SK-N-SH (cell line): ENCODE results near the gene TRMT112. TPM values are rescaled to one million over a fixed set of nuclear protein-coding genes. Genes with fewer than 3 reads are reported as not detected.

ENCODE experiments used
- CTCF ChIA-PET: fragments of 300-600, 350-600 bp; formaldehyde crosslinking; extraction: SDS; loops from one replicate; lab custom pipeline; 2021; lab: Yijun Ruan, JAX
- POLR2A ChIA-PET: fragments of 350-600 bp; sonication (Branson Sonifier 250); formaldehyde crosslinking; extraction: SDS; loops from one replicate; lab custom pipeline; 2020; ENCODE audit warnings: antibody characterized with exemption, inconsistent platforms; lab: Yijun Ruan, JAX
- DNase-seq: peaks from one replicate; pipeline ENCODE4 v3.0.0; 2012
- H2AFZ ChIP-seq: fragments of 200-600 bp; sonication (generic); 2 replicates; pipeline ENCODE4 v1.8.1; 2016; ENCODE audit warnings: antibody characterized with exemption, mild to moderate bottlenecking, low read depth
- H3F3A ChIP-seq: fragments of 200-600 bp; sonication (generic); replicated peaks from 2 replicates; pipeline ENCODE3; 2016; ENCODE audit warnings: antibody characterized with exemption, mild to moderate bottlenecking; ENCODE audit not compliant: insufficient read depth
- H3K27ac ChIP-seq, 2 experiments: fragments of 200-500 bp in 1 of 2; fragments of 200-600 bp in 1 of 2; sonication (Bioruptor generic) in 1 of 2; sonication (generic), shearing (Covaris generic) in 1 of 2; 2 replicates each; pipeline versions ENCODE4 v1.5.1 to v1.6.1; 2014 to 2016; ENCODE audit warnings: low read depth in 2 of 2, inconsistent platforms in 1 of 2, low read length in 1 of 2, mild to moderate bottlenecking in 1 of 2, mixed read lengths in 1 of 2
- H3K27me3 ChIP-seq: fragments of 200-600 bp; sonication (generic), shearing (Covaris generic); 2 replicates; pipeline ENCODE4 v1.6.1; 2016; ENCODE audit warnings: mixed run types; ENCODE audit not compliant: insufficient read depth
- H3K36me3 ChIP-seq, 2 experiments: fragments of 200-500 bp in 1 of 2; fragments of 200-600 bp in 1 of 2; sonication (Bioruptor generic) in 1 of 2; sonication (generic) in 1 of 2; replicated peaks in 1 of 2; 2 replicates each; pipeline versions ENCODE3 to v1.5.1; 2014 to 2016; ENCODE audit warnings: low read length in 1 of 2, mild to moderate bottlenecking in 1 of 2; ENCODE audit not compliant: insufficient read depth in 2 of 2, control insufficient read depth in 1 of 2
- H3K4me1 ChIP-seq, 2 experiments: fragments of 200-500 bp in 1 of 2; fragments of 200-600 bp in 1 of 2; sonication (Bioruptor generic) in 1 of 2; sonication (generic), shearing (Covaris generic) in 1 of 2; 2 replicates each; pipeline versions ENCODE4 v1.5.1 to v1.6.1; 2014 to 2016; ENCODE audit warnings: low read depth in 1 of 2, low read length in 1 of 2, mixed run types in 1 of 2; ENCODE audit not compliant: insufficient read depth in 2 of 2, control insufficient read depth in 1 of 2
- H3K4me2 ChIP-seq: fragments of 200-600 bp; sonication (generic), shearing (Covaris generic); 2 replicates; pipeline ENCODE4 v1.6.1; 2017; ENCODE audit warnings: mixed run types
- H3K4me3 ChIP-seq, 2 experiments: fragments of 200-500 bp in 1 of 2; fragments of 200-600 bp in 1 of 2; sonication (Bioruptor generic) in 1 of 2; sonication (generic), shearing (Covaris generic) in 1 of 2; 2 replicates each; pipeline versions ENCODE4 v1.5.1 to v1.8.1; 2014 to 2016; ENCODE audit warnings: low read depth in 2 of 2, inconsistent platforms in 1 of 2, low read length in 1 of 2, mild to moderate bottlenecking in 1 of 2, mixed read lengths in 1 of 2, moderate library complexity in 1 of 2
- H3K79me2 ChIP-seq: fragments of 200-600 bp; sonication (generic); 2 replicates; pipeline ENCODE4 v1.8.1; 2017; ENCODE audit warnings: mild to moderate bottlenecking; ENCODE audit not compliant: insufficient read depth
- H3K9ac ChIP-seq: fragments of 200-600 bp; sonication (generic); 2 replicates; pipeline ENCODE4 v1.6.1; 2017; ENCODE audit warnings: mixed run types
- H3K9me2 ChIP-seq: fragments of 200-600 bp; sonication (generic); 2 replicates; pipeline ENCODE4 v1.6.1; 2017; ENCODE audit warnings: mixed run types
- H3K9me3 ChIP-seq: fragments of 200-600 bp; sonication (generic); 2 replicates; pipeline ENCODE4 v1.6.1; 2017; ENCODE audit warnings: mixed run types, mild to moderate bottlenecking, moderate library complexity
- H4K20me1 ChIP-seq: fragments of 200-600 bp; sonication (generic); 2 replicates; pipeline ENCODE4 v1.6.1; 2017; ENCODE audit warnings: mild to moderate bottlenecking, mixed run types; ENCODE audit not compliant: insufficient read depth
- ELF1 ChIP-seq: IDR thresholded peaks from 2 replicates; pipeline ENCODE4 v1.4.0; 2012
- EP300 ChIP-seq, 2 experiments: IDR thresholded peaks; 2 replicates each; pipeline versions ENCODE4 v1.4.0 to v1.6.1; 2012; ENCODE audit warnings: borderline replicate concordance in 1 of 2, low read depth in 1 of 2, low read length in 1 of 2
- EZH2phosphoT487 ChIP-seq: fragments of 200-600 bp; sonication (generic); IDR thresholded peaks from 2 replicates; pipeline ENCODE4 v1.6.1; 2017; ENCODE audit warnings: low read depth, mixed run types, mild to moderate bottlenecking, antibody characterized with exemption, moderate library complexity, borderline replicate concordance
- FOSL2 ChIP-seq: IDR thresholded peaks from 2 replicates; pipeline ENCODE4 v1.4.0; 2012; ENCODE audit warnings: low read depth, mild to moderate bottlenecking, moderate library complexity, borderline replicate concordance
- FOXM1 ChIP-seq: IDR thresholded peaks from 2 replicates; pipeline ENCODE4 v1.4.0; 2012; ENCODE audit warnings: low read depth, mild to moderate bottlenecking
- GATA2 ChIP-seq: sonication (generic); formaldehyde crosslinking; IDR thresholded peaks from 2 replicates; pipeline ENCODE4 v1.5.0; 2020; ENCODE audit warnings: mild to moderate bottlenecking, missing genetic modification reagents
- JUND ChIP-seq: IDR thresholded peaks from 2 replicates; pipeline ENCODE4 v1.4.0; 2012
- MAX ChIP-seq: IDR thresholded peaks from 2 replicates; pipeline ENCODE4 v1.4.0; 2012; ENCODE audit warnings: low read depth
- PBX3 ChIP-seq: IDR thresholded peaks from 2 replicates; pipeline ENCODE4; 2012
- RAD21 ChIP-seq: IDR thresholded peaks from 2 replicates; pipeline ENCODE4 v1.6.1; 2012; ENCODE audit warnings: mild to moderate bottlenecking, low read length
- RXRA ChIP-seq: IDR thresholded peaks from 2 replicates; pipeline ENCODE4 v1.4.0; 2012; ENCODE audit warnings: low read depth, mild to moderate bottlenecking, borderline replicate concordance
- SMC3 ChIP-seq: IDR thresholded peaks from 2 replicates; pipeline ENCODE4 v1.6.1; 2012; ENCODE audit warnings: low read depth, low read length, improper control_type of control experiment
- TCF12 ChIP-seq: IDR thresholded peaks from 2 replicates; pipeline ENCODE4 v1.4.0; 2012
- USF1 ChIP-seq: IDR thresholded peaks from 2 replicates; pipeline ENCODE4 v1.4.0; 2012; ENCODE audit warnings: low read depth, borderline replicate concordance
- USF2 ChIP-seq: fragments of 150-350 bp; IDR thresholded peaks from 2 replicates; pipeline ENCODE4 v1.6.1; 2017; ENCODE audit warnings: antibody characterized with exemption, low read length, low read depth, borderline replicate concordance
- YY1 ChIP-seq: IDR thresholded peaks from 2 replicates; pipeline ENCODE4 v1.4.0; 2012; ENCODE audit warnings: low read depth, mild to moderate bottlenecking
- ZBTB33 ChIP-seq: IDR thresholded peaks from 2 replicates; pipeline ENCODE4 v1.4.0; 2012; ENCODE audit warnings: low read depth, borderline replicate concordance
- WGBS: methylation state at CpG from one replicate; pipeline ENCODE4 v1.1.6; 2017; ENCODE audit warnings: low lambda C conversion rate; 5-methylcytosine and 5-hydroxymethylcytosine counted together
- polyA plus RNA-seq, 3 experiments: library from polyadenylated mRNA; depleted of rRNA; stranded (reverse); fragments of >200 nt; gene quantifications; 2 replicates each; pipeline ENCODE4 v1.2.3, GENCODE V29; 2012

The TRMT112 gene
- polyA plus RNA-seq, 1 of the 3 experiments (the other 2 are of a cell fraction), result 699 TPM

GRCh38 chr11:64295760-64296159 is 21.6 kb downstream of the TRMT112 start:
- H2AFZ ChIP-seq, result no peak overlapping the region
- no peaks in the 10 kb centered on the region for H3K9me3 ChIP-seq
- no peak overlapping the region for H3K4me3 ChIP-seq
- 88% methylated on average over 3 of the region's 4 CpGs for WGBS
- H4K20me1 ChIP-seq, result no peaks in the 10 kb centered on the region
- H3K79me2 ChIP-seq, result no peaks in the 10 kb centered on the region
- TF ChIP-seq ELF1 (no peak), GATA2 (CRISPR knock-in tag) (no peak), USF2 (no peak), FOSL2 (no peak), RAD21 (no peak), EZH2phosphoT487 (no peak), EP300 (IDR thresholded peaks at IDR 0.05; ENCODE audit: borderline replicate concordance in 1 of 2, low read depth in 1 of 2, low read length in 1 of 2) (no peak), YY1 (no peak), RXRA (no peak)
- no peak overlapping the region for H3K4me2 ChIP-seq
- peaks cover 0 to 9% of the 10 kb centered on the region in 2 experiments; a peak in 1 of 4 replicates for H3K4me1 ChIP-seq
- H3K9ac ChIP-seq, result no peak overlapping the region
- no peak for DNase-seq
- H3K27ac ChIP-seq, result no peak overlapping the region
- H3K27me3 ChIP-seq, result peaks cover 18% of the 10 kb centered on the region
- no peaks in the 10 kb centered on the region for H3K9me2 ChIP-seq
- no peaks in the 10 kb centered on the region for H3K36me3 ChIP-seq
- H3F3A ChIP-seq, result peaks cover under 1% of the 10 kb centered on the region
- ChIA-PET CTCF (interaction anchor here (1.6 to 1.9 kb wide), 2 partner anchors 8 to 24 kb away, joined by 8 to 12 read pairs; no protein-coding TSS in a partner anchor), POLR2A (interaction anchor here (0.7 kb wide), 1 partner anchor 18 kb away, joined by 3 read pairs; no protein-coding TSS in a partner anchor)

DNA sequence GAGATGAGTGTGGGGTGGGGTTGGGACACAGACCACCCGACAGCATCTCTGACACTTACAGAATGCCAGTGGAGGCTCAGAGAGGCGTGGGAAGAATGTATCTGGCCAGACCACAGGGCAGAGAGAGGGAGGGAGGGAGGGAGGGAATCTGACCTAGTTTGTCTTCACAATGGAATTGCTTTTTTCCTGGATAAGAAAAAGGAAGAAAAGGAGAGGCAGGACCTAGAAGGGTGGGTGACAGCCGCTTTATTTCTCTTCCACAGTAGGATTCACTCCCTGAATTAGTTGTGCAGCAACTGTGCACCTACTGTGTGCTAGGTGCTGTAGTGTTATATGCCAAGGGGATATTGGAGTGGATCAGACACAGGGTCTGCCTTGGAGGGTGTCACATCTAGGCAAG is 22.6 kb downstream of the TRMT112 start:
- H2AFZ ChIP-seq, result no peak overlapping the region
- TF ChIP-seq USF1 (no peak), JUND (no peak), TCF12 (no peak), FOXM1 (no peak), ZBTB33 (no peak), MAX (no peak), PBX3 (no peak), SMC3 (no peak)
- TF ChIP-seq, all 33 proteins: peak for 0
- Histone ChIP-seq H3K36me3 (no peaks in the 10 kb centered on the region), H3F3A (peaks cover 6% of the 10 kb centered on the region), H3K27ac (no peak overlapping the region), H4K20me1 (no peaks in the 10 kb centered on the region), H3K79me2 (no peaks in the 10 kb centered on the region), H3K4me2 (no peak overlapping the region), H3K4me1 (peaks cover 0 to 10% of the 10 kb centered on the region in 2 experiments; a peak in 1 of 4 replicates), H3K27me3 (peaks cover 20% of the 10 kb centered on the region), H3K9me2 (no peaks in the 10 kb centered on the region), H3K9me3 (no peaks in the 10 kb centered on the region), H3K4me3 (no peak overlapping the region), H3K9ac (no peak overlapping the region)
- POLR2A ChIA-PET, result no interaction called here
- CTCF ChIA-PET, result interaction anchor here (1.6 to 1.9 kb wide), 2 partner anchors 9 to 23 kb away, joined by 8 to 12 read pairs; no protein-coding TSS in a partner anchor
- 56% methylated on average over 3 of the region's 3 CpGs for WGBS
- DNase-seq, result no peak
